Ishikawa (cell line): Measurements from ENCODE around the gene EML1.

Experiments
- CEBPB ChIP-seq: IDR thresholded peaks from 2 replicates; pipeline ENCODE4 v1.6.1; 2012
- CREB1 ChIP-seq: IDR thresholded peaks from 2 replicates; pipeline ENCODE4 v1.6.1; 2012; ENCODE audit warnings: low read depth
- EGR1 ChIP-seq: IDR thresholded peaks from 2 replicates; pipeline ENCODE4 v1.6.1; 2012
- EP300 ChIP-seq: IDR thresholded peaks from 2 replicates; pipeline ENCODE4 v1.6.1; 2012; ENCODE audit warnings: borderline replicate concordance
- FOXM1 ChIP-seq: IDR thresholded peaks from 2 replicates; pipeline ENCODE4 v1.6.1; 2012; ENCODE audit warnings: low read depth, borderline replicate concordance
- MAX ChIP-seq: IDR thresholded peaks from 2 replicates; pipeline ENCODE4 v1.6.1; 2012
- NFIC ChIP-seq: IDR thresholded peaks from 2 replicates; pipeline ENCODE4 v1.6.1; 2012
- RAD21 ChIP-seq: IDR thresholded peaks from 2 replicates; pipeline ENCODE4 v1.6.1; 2012; ENCODE audit warnings: low read depth
- REST ChIP-seq: IDR thresholded peaks from 2 replicates; pipeline ENCODE4 v1.6.1; 2012; ENCODE audit warnings: low read depth, mild to moderate bottlenecking
- TAF1 ChIP-seq: IDR thresholded peaks from 2 replicates; pipeline ENCODE4 v1.6.1; 2012; ENCODE audit warnings: low read depth, mild to moderate bottlenecking
- TCF12 ChIP-seq: IDR thresholded peaks from 2 replicates; pipeline ENCODE4 v1.6.1; 2012; ENCODE audit warnings: low read depth
- TEAD4 ChIP-seq: IDR thresholded peaks from 2 replicates; pipeline ENCODE4 v1.6.1; 2012
- USF1 ChIP-seq: IDR thresholded peaks from 2 replicates; pipeline ENCODE4 v1.6.1; 2012
- YY1 ChIP-seq: IDR thresholded peaks from 2 replicates; pipeline ENCODE4 v1.6.1; 2012; ENCODE audit warnings: low read depth
- ZBTB7A ChIP-seq: IDR thresholded peaks from 2 replicates; pipeline ENCODE4 v1.6.1; 2012; ENCODE audit warnings: low read depth

EML1 gene

GRCh38 chr14:99773521-99774497 lies 19.4 kb upstream of the EML1 start:
- TF ChIP-seq TCF12: no peak
- no peak for TF ChIP-seq CEBPB
- no peak for TF ChIP-seq YY1
- no peak for TF ChIP-seq CREB1
- TF ChIP-seq EGR1: no peak
- TF ChIP-seq EP300: no peak
- no peak for TF ChIP-seq ZBTB7A
- no peak for TF ChIP-seq TEAD4
- TF ChIP-seq NFIC: no peak
- TF ChIP-seq FOXM1: no peak
- no peak for TF ChIP-seq MAX
- TF ChIP-seq RAD21: no peak
- no peak for TF ChIP-seq TAF1

GRCh38 chr14:99774556-99775307 lies 18.5 kb upstream of the EML1 start:
- TF ChIP-seq CREB1: no peak
- TF ChIP-seq EGR1: no peak
- TF ChIP-seq RAD21: no peak
- no peak for TF ChIP-seq REST
- TF ChIP-seq CEBPB: no peak
- TF ChIP-seq EP300: no peak
- no peak for TF ChIP-seq TCF12
- TF ChIP-seq TEAD4: no peak
- no peak for TF ChIP-seq MAX
- TF ChIP-seq ZBTB7A: no peak
- no peak for TF ChIP-seq YY1
- no peak for TF ChIP-seq USF1
- no peak for TF ChIP-seq NFIC
- no peak for TF ChIP-seq TAF1
- no peak for TF ChIP-seq FOXM1

- TF ChIP-seq ZBTB7A: no peak
- TF ChIP-seq USF1: no peak
- TF ChIP-seq CREB1: no peak
Observed at GRCh38 chr14:99775351-99775750, 17.9 kb upstream of the EML1 start.

- TF ChIP-seq EP300 (no peak), MAX (no peak), CREB1 (no peak), EGR1 (no peak), USF1 (no peak), FOXM1 (no peak), TAF1 (no peak), REST (no peak), NFIC (no peak), TEAD4 (no peak), YY1 (no peak), TCF12 (no peak), ZBTB7A (no peak), RAD21 (no peak), CEBPB (no peak)
Observed at GRCh38 chr14:99777951-99778350, 15.3 kb upstream of the EML1 start.
